ENCODE data around the gene DSCAML1.

The DSCAML1 gene

GRCh38 chr11:117481885-117482284, 315.1 kb downstream of the DSCAML1 start:
- TF ChIP-seq EZH2 (IDR thresholded peaks at IDR 0.05; ENCODE audit: borderline replicate concordance, low read length): no peak
- TF ChIP-seq, protein P1, sequence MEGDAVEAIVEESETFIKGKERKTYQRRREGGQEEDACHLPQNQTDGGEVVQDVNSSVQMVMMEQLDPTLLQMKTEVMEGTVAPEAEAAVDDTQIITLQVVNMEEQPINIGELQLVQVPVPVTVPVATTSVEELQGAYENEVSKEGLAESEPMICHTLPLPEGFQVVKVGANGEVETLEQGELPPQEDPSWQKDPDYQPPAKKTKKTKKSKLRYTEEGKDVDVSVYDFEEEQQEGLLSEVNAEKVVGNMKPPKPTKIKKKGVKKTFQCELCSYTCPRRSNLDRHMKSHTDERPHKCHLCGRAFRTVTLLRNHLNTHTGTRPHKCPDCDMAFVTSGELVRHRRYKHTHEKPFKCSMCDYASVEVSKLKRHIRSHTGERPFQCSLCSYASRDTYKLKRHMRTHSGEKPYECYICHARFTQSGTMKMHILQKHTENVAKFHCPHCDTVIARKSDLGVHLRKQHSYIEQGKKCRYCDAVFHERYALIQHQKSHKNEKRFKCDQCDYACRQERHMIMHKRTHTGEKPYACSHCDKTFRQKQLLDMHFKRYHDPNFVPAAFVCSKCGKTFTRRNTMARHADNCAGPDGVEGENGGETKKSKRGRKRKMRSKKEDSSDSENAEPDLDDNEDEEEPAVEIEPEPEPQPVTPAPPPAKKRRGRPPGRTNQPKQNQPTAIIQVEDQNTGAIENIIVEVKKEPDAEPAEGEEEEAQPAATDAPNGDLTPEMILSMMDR (IDR thresholded peaks at IDR 0.05; ENCODE audit: low read length): no peak
- H3K27ac ChIP-seq (ENCODE audit: low read depth, low read length, poor library complexity, severe bottlenecking): no peak overlapping the region
- H3K27me3 ChIP-seq (ENCODE audit: insufficient read depth, low read length): no peaks in the 10 kb centered on the region
- no peaks in the 10 kb centered on the region for H3K9me2 ChIP-seq (ENCODE audit: low read depth, low read length)
- no peak overlapping the region for H3K4me3 ChIP-seq (ENCODE audit: low read depth, low read length, poor library complexity, severe bottlenecking)
- H2AFZ ChIP-seq (ENCODE audit: low read length): no peak overlapping the region
- H4K20me1 ChIP-seq (ENCODE audit: insufficient read depth, low read length): no peaks in the 10 kb centered on the region
- no peaks in the 10 kb centered on the region for H3K79me2 ChIP-seq (ENCODE audit: insufficient read depth, low read length)
- no peaks in the 10 kb centered on the region for H3K4me1 ChIP-seq (ENCODE audit: insufficient read depth, low read length, severe bottlenecking)
- no peak overlapping the region for H3K9ac ChIP-seq (ENCODE audit: low read length)
- H3K4me2 ChIP-seq (ENCODE audit: low read length): no peak overlapping the region
- H3F3A ChIP-seq (ENCODE audit: insufficient read depth, low read length): no peaks in the 10 kb centered on the region
- no peaks in the 10 kb centered on the region for H3K9me3 ChIP-seq (ENCODE audit: low read length)
- no peaks in the 10 kb centered on the region for H3K36me3 ChIP-seq (ENCODE audit: insufficient read depth, low read length)

- Histone ChIP-seq H3K36me3 (ENCODE audit: insufficient read depth, low read length) (no peaks in the 10 kb centered on the region), H3K4me3 (ENCODE audit: low read depth, low read length, poor library complexity, severe bottlenecking) (no peak overlapping the region), H3K79me2 (ENCODE audit: insufficient read depth, low read length) (no peaks in the 10 kb centered on the region), H3K4me1 (ENCODE audit: insufficient read depth, low read length, severe bottlenecking) (no peaks in the 10 kb centered on the region), H2AFZ (ENCODE audit: low read length) (no peak overlapping the region), H4K20me1 (ENCODE audit: insufficient read depth, low read length) (no peaks in the 10 kb centered on the region), H3K27me3 (ENCODE audit: insufficient read depth, low read length) (no peaks in the 10 kb centered on the region), H3K4me2 (ENCODE audit: low read length) (no peak overlapping the region), H3K27ac (ENCODE audit: low read depth, low read length, poor library complexity, severe bottlenecking) (no peak overlapping the region), H3F3A (ENCODE audit: insufficient read depth, low read length) (no peaks in the 10 kb centered on the region), H3K9ac (ENCODE audit: low read length) (no peak overlapping the region), H3K9me2 (ENCODE audit: low read depth, low read length) (no peaks in the 10 kb centered on the region), H3K9me3 (ENCODE audit: low read length) (no peaks in the 10 kb centered on the region)
- TF ChIP-seq, protein P1 (IDR thresholded peaks at IDR 0.05; ENCODE audit: low read length): no peak
- no peak for TF ChIP-seq EZH2 (IDR thresholded peaks at IDR 0.05; ENCODE audit: borderline replicate concordance, low read length)
Observed at GRCh38 chr11:117481036-117481435, 316.0 kb downstream of the DSCAML1 start.

GRCh38 chr11:117480221-117480620, 316.8 kb downstream of the DSCAML1 start:
- Histone ChIP-seq H3K4me3 (ENCODE audit: low read depth, low read length, poor library complexity, severe bottlenecking) (no peak overlapping the region), H3K79me2 (ENCODE audit: insufficient read depth, low read length) (no peaks in the 10 kb centered on the region), H3K4me1 (ENCODE audit: insufficient read depth, low read length, severe bottlenecking) (no peaks in the 10 kb centered on the region), H3K9ac (ENCODE audit: low read length) (no peak overlapping the region), H2AFZ (ENCODE audit: low read length) (no peak overlapping the region), H3K9me3 (ENCODE audit: low read length) (no peaks in the 10 kb centered on the region), H3K27ac (ENCODE audit: low read depth, low read length, poor library complexity, severe bottlenecking) (no peak overlapping the region), H4K20me1 (ENCODE audit: insufficient read depth, low read length) (no peaks in the 10 kb centered on the region), H3K4me2 (ENCODE audit: low read length) (no peak overlapping the region), H3K9me2 (ENCODE audit: low read depth, low read length) (no peaks in the 10 kb centered on the region), H3F3A (ENCODE audit: insufficient read depth, low read length) (no peaks in the 10 kb centered on the region), H3K36me3 (ENCODE audit: insufficient read depth, low read length) (no peaks in the 10 kb centered on the region), H3K27me3 (ENCODE audit: insufficient read depth, low read length) (no peaks in the 10 kb centered on the region)
- no peak for TF ChIP-seq EZH2 (IDR thresholded peaks at IDR 0.05; ENCODE audit: borderline replicate concordance, low read length)
- TF ChIP-seq, protein P1 (IDR thresholded peaks at IDR 0.05; ENCODE audit: low read length): no peak

All from OCI-LY1 (cell line).